ENCODE results near the gene UIMC1. TPM values are rescaled to one million over a fixed set of nuclear protein-coding genes. Genes with fewer than 3 reads are reported as not detected.

Gene UIMC1
- polyA plus RNA-seq, 2 donors: 14.0 to 16.3 TPM

DNA sequence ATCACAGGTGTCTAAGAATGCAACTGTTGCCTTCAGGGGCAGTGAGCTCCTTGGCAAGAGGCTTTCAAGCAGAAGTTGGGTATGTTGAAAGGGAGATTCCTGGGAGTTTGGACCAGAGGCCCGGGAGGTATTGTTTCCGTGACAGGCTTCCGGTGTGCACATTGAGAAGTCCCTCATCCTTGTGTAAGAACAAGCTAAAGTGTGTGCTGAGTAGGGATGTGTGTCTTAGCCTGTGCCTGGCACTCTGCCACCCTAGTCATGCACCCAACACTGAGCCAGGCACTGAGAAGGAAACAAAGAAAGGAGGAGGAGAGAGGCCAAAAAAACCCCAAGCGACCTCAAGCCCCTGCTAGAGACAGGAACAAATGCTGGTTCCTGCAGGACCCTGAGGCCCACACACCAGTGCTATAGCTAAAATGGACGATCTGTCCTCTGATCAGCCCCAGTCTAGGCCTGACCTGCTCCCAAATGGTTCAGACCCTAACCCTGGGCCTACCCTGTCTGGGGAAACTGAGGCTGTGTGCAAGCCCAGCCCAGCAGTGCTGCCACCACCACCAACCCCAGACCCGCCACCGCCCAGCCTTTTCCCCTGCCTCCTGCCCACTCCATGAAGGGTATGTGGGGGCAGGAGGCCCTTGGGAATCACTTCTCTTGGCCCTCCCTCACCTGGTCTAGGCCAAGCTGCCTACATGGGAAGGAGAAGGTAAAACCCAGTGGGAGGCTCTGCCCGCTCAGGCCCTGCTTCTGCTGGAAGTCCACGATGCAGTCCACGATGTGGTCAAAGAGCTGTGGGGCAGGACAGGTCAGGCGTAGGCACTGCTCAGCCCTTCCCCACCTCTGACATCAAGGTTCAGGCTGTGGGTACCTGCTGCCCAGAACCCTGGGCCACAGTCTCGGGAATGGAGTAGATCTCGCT, 120.0 kb downstream of the UIMC1 start:
- Histone ChIP-seq H3K9me3 (ENCODE audit: control insufficient read depth in 2 of 2, insufficient read depth in 1 of 2, low read depth in 1 of 2, low read length in 1 of 2) (no peaks in the 10 kb centered on the region), H3K27me3 (ENCODE audit: control insufficient read depth in 1 of 2, insufficient read depth in 2 of 2, low read length in 2 of 2) (no peaks in the 10 kb centered on the region), H3K4me3 (ENCODE audit: low read depth in 1 of 2, low read length in 2 of 2) (no peak overlapping the region), H3K36me3 (ENCODE audit: control insufficient read depth in 2 of 2, insufficient read depth in 2 of 2, low read length in 1 of 2) (no peaks in the 10 kb centered on the region), H3K4me1 (ENCODE audit: control insufficient read depth in 2 of 2, insufficient read depth in 2 of 2, low read length in 1 of 2) (no peaks in the 10 kb centered on the region), H3K27ac (ENCODE audit: low read depth in 2 of 2, low read length in 1 of 2) (no peak overlapping the region)
- WGBS, 2 donors: 87 to 88% methylated on average over 13 of the region's 13 CpGs

DNA sequence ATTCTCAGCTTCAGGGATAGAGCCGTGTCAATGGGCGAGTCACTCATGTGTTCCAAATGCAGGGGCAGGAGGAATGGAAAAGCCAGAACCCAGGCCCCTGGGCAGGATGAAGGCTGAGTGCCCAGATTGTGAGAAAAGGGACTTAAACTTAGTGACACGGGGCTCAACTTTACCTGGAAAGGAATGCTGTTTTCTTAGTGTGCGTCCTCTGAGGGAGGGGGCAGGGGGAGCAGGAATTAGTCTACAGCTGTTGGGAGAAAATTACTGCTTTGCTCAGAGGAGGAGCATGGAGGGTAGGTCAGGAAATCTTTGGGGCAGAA, 122.0 kb downstream of the UIMC1 start:
- Histone ChIP-seq H3K4me1 (ENCODE audit: control insufficient read depth in 2 of 2, insufficient read depth in 2 of 2, low read length in 1 of 2) (no peaks in the 10 kb centered on the region), H3K4me3 (ENCODE audit: low read depth in 1 of 2, low read length in 2 of 2) (no peak overlapping the region), H3K9me3 (ENCODE audit: control insufficient read depth in 2 of 2, insufficient read depth in 1 of 2, low read depth in 1 of 2, low read length in 1 of 2) (no peaks in the 10 kb centered on the region), H3K27me3 (ENCODE audit: control insufficient read depth in 1 of 2, insufficient read depth in 2 of 2, low read length in 2 of 2) (no peaks in the 10 kb centered on the region), H3K36me3 (ENCODE audit: control insufficient read depth in 2 of 2, insufficient read depth in 2 of 2, low read length in 1 of 2) (no peaks in the 10 kb centered on the region), H3K27ac (ENCODE audit: low read depth in 2 of 2, low read length in 1 of 2) (no peak overlapping the region)
- 51 to 52% methylated on average over 4 of the region's 4 CpGs for WGBS, 2 donors

GRCh38 chr5:176883700-176884570, 122.6 kb downstream of the UIMC1 start:
- Histone ChIP-seq H3K27me3 (ENCODE audit: control insufficient read depth in 1 of 2, insufficient read depth in 2 of 2, low read length in 2 of 2) (no peaks in the 10 kb centered on the region), H3K36me3 (ENCODE audit: control insufficient read depth in 2 of 2, insufficient read depth in 2 of 2, low read length in 1 of 2) (no peaks in the 10 kb centered on the region), H3K4me3 (ENCODE audit: low read depth in 1 of 2, low read length in 2 of 2) (no peak overlapping the region), H3K4me1 (ENCODE audit: control insufficient read depth in 2 of 2, insufficient read depth in 2 of 2, low read length in 1 of 2) (no peaks in the 10 kb centered on the region), H3K27ac (ENCODE audit: low read depth in 2 of 2, low read length in 1 of 2) (no peak overlapping the region), H3K9me3 (ENCODE audit: control insufficient read depth in 2 of 2, insufficient read depth in 1 of 2, low read depth in 1 of 2, low read length in 1 of 2) (no peaks in the 10 kb centered on the region)
- WGBS, 2 donors: 86 to 89% methylated on average over 17 of the region's 17 CpGs

GRCh38 chr5:176882567-176882903, 124.0 kb downstream of the UIMC1 start:
- H3K4me3 ChIP-seq (ENCODE audit: low read depth in 1 of 2, low read length in 2 of 2): no peak overlapping the region
- no peaks in the 10 kb centered on the region for H3K9me3 ChIP-seq (ENCODE audit: control insufficient read depth in 2 of 2, insufficient read depth in 1 of 2, low read depth in 1 of 2, low read length in 1 of 2)
- WGBS, 2 donors: 45 to 65% methylated on average over 6 of the region's 6 CpGs
- no peaks in the 10 kb centered on the region for H3K36me3 ChIP-seq (ENCODE audit: control insufficient read depth in 2 of 2, insufficient read depth in 2 of 2, low read length in 1 of 2)
- H3K4me1 ChIP-seq (ENCODE audit: control insufficient read depth in 2 of 2, insufficient read depth in 2 of 2, low read length in 1 of 2): no peaks in the 10 kb centered on the region
- H3K27ac ChIP-seq (ENCODE audit: low read depth in 2 of 2, low read length in 1 of 2): no peak overlapping the region
- no peaks in the 10 kb centered on the region for H3K27me3 ChIP-seq (ENCODE audit: control insufficient read depth in 1 of 2, insufficient read depth in 2 of 2, low read length in 2 of 2)

DNA sequence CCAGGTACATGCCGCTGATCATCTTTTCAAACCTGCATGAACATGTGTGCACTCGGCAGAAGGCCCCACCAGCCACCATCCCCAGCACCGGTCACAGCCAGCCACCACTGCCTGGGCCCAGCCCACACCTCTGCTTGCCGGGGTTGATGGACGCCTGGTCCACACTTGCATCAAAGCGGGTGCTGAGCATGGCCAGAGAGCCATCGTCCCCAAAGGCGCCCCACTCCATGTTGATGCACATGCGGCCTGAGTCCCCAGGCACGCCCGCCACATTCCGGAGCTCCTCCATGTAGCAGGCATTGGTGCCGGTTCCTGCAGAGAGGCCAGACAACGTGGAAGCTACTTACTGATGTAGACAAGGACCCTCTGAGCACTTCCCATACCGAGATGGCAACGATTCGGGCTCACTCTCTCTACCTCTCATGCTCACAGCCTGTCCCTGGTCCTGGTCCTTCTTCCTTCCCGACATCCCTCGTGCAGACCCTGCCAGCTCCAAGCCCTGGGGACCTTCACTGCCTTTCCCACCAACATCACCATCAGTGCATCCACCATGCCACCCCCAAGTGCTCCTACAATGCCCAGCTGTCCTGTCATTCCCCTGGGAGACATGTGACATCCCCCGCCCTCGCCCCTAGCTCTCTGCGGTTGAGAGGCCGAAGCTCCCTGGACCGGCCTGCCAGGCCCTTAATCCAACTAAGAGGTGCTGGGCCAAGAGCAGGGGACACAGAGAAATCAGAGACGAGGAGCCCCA, 124.6 kb downstream of the UIMC1 start:
- H3K27ac ChIP-seq (ENCODE audit: low read depth in 2 of 2, low read length in 1 of 2): no peak overlapping the region

GRCh38 chr5:176881021-176881749, 125.4 kb downstream of the UIMC1 start:
- no peak overlapping the region for H3K4me3 ChIP-seq (ENCODE audit: low read depth in 1 of 2, low read length in 2 of 2)
- H3K36me3 ChIP-seq (ENCODE audit: control insufficient read depth in 2 of 2, insufficient read depth in 2 of 2, low read length in 1 of 2): no peaks in the 10 kb centered on the region
- H3K27ac ChIP-seq (ENCODE audit: low read depth in 2 of 2, low read length in 1 of 2): no peak overlapping the region
- H3K9me3 ChIP-seq (ENCODE audit: control insufficient read depth in 2 of 2, insufficient read depth in 1 of 2, low read depth in 1 of 2, low read length in 1 of 2): no peaks in the 10 kb centered on the region
- no peaks in the 10 kb centered on the region for H3K27me3 ChIP-seq (ENCODE audit: control insufficient read depth in 1 of 2, insufficient read depth in 2 of 2, low read length in 2 of 2)
- H3K4me1 ChIP-seq (ENCODE audit: control insufficient read depth in 2 of 2, insufficient read depth in 2 of 2, low read length in 1 of 2): no peaks in the 10 kb centered on the region
- 86% methylated on average over 28 of the region's 28 CpGs for WGBS, 2 donors

More for the DNA sequence above, 124.6 kb downstream of the UIMC1 start:
- H3K4me3 ChIP-seq (ENCODE audit: low read depth in 1 of 2, low read length in 2 of 2): no peak overlapping the region
- H3K36me3 ChIP-seq (ENCODE audit: control insufficient read depth in 2 of 2, insufficient read depth in 2 of 2, low read length in 1 of 2): no peaks in the 10 kb centered on the region
- no peaks in the 10 kb centered on the region for H3K27me3 ChIP-seq (ENCODE audit: control insufficient read depth in 1 of 2, insufficient read depth in 2 of 2, low read length in 2 of 2)
- H3K4me1 ChIP-seq (ENCODE audit: control insufficient read depth in 2 of 2, insufficient read depth in 2 of 2, low read length in 1 of 2): no peaks in the 10 kb centered on the region
- 83 to 87% methylated on average over 25 of the region's 25 CpGs for WGBS, 2 donors
- no peaks in the 10 kb centered on the region for H3K9me3 ChIP-seq (ENCODE audit: control insufficient read depth in 2 of 2, insufficient read depth in 1 of 2, low read depth in 1 of 2, low read length in 1 of 2)

DNA sequence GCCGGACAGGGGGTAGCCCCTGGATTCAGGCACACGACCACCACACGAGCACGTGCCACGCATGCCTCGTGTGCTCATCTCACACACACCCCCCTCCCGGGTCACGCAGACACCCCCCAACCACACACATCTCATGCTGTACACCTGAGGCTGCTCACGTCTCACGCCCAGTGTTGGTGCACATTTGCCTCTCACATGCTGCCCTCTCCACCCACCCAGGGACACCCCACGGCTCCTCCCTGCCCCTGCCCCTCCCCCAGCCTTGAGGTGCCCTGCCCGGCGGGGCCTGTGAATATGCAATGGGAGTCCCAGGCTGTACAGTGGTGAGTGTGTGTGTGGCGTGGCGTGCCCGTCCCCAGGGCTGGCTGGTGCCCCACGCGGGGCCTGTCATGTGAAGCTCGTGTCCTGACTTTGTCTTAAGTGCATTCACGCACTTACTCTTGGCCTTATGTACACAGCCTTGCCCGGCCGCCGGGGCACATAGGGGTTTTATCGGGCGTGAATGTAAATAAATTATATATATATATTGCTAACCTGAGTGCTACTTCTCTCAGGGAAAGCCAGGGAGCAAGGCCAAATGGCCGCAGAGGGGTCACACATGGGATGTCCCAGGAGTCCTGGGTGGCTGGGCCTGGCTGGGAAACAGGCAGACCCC, 126.1 kb downstream of the UIMC1 start:
- Histone ChIP-seq H3K27ac (ENCODE audit: low read depth in 2 of 2, low read length in 1 of 2) (no peak overlapping the region), H3K4me3 (ENCODE audit: low read depth in 1 of 2, low read length in 2 of 2) (no peak overlapping the region), H3K4me1 (ENCODE audit: control insufficient read depth in 2 of 2, insufficient read depth in 2 of 2, low read length in 1 of 2) (no peaks in the 10 kb centered on the region), H3K36me3 (ENCODE audit: control insufficient read depth in 2 of 2, insufficient read depth in 2 of 2, low read length in 1 of 2) (no peaks in the 10 kb centered on the region), H3K9me3 (ENCODE audit: control insufficient read depth in 2 of 2, insufficient read depth in 1 of 2, low read depth in 1 of 2, low read length in 1 of 2) (no peaks in the 10 kb centered on the region), H3K27me3 (ENCODE audit: control insufficient read depth in 1 of 2, insufficient read depth in 2 of 2, low read length in 2 of 2) (no peaks in the 10 kb centered on the region)
- 81% methylated on average over 26 of the region's 26 CpGs for WGBS, 2 donors

GRCh38 chr5:176879663-176880361, 126.8 kb downstream of the UIMC1 start:
- H3K27me3 ChIP-seq (ENCODE audit: control insufficient read depth in 1 of 2, insufficient read depth in 2 of 2, low read length in 2 of 2): no peaks in the 10 kb centered on the region
- no peak overlapping the region for H3K4me3 ChIP-seq (ENCODE audit: low read depth in 1 of 2, low read length in 2 of 2)
- no peaks in the 10 kb centered on the region for H3K4me1 ChIP-seq (ENCODE audit: control insufficient read depth in 2 of 2, insufficient read depth in 2 of 2, low read length in 1 of 2)
- 66 to 68% methylated on average over 19 to 23 of the region's 23 CpGs for WGBS, 2 donors
- no peak overlapping the region for H3K27ac ChIP-seq (ENCODE audit: low read depth in 2 of 2, low read length in 1 of 2)
- H3K9me3 ChIP-seq (ENCODE audit: control insufficient read depth in 2 of 2, insufficient read depth in 1 of 2, low read depth in 1 of 2, low read length in 1 of 2): no peaks in the 10 kb centered on the region
- no peaks in the 10 kb centered on the region for H3K36me3 ChIP-seq (ENCODE audit: control insufficient read depth in 2 of 2, insufficient read depth in 2 of 2, low read length in 1 of 2)

All from esophagus (tissue), 2 donors.